Measurements from ENCODE around the gene FFAR1.

Gene FFAR1

GRCh38 chr19:35360880-35361420, 13.2 kb downstream of the FFAR1 start:
- DNase-seq (ENCODE audit: low read depth): no peak
- no peak overlapping the region for H3K4me3 ChIP-seq (ENCODE audit: low read length)
- no peak for TF ChIP-seq CTCF (IDR thresholded peaks at IDR 0.05; ENCODE audit: insufficient read depth, low read depth, low read length, missing control alignments)

GRCh38 chr19:35362261-35363000, 14.7 kb downstream of the FFAR1 start:
- TF ChIP-seq CTCF (IDR thresholded peaks at IDR 0.05; ENCODE audit: insufficient read depth, low read depth, low read length, missing control alignments): no peak
- DNase-seq (ENCODE audit: low read depth): no peak
- no peak overlapping the region for H3K4me3 ChIP-seq (ENCODE audit: low read length)

- DNase-seq (ENCODE audit: low read depth): no peak
- H3K4me3 ChIP-seq (ENCODE audit: low read length): no peak overlapping the region
- no peak for TF ChIP-seq CTCF (IDR thresholded peaks at IDR 0.05; ENCODE audit: insufficient read depth, low read depth, low read length, missing control alignments)
These were observed 15.4 kb downstream of the FFAR1 start for GRCh38 chr19:35363001-35363590.

- DNase-seq (ENCODE audit: low read depth): no peak
- no peak overlapping the region for H3K4me3 ChIP-seq (ENCODE audit: low read length)
- TF ChIP-seq CTCF (IDR thresholded peaks at IDR 0.05; ENCODE audit: insufficient read depth, low read depth, low read length, missing control alignments): no peak
These were observed 16.2 kb downstream of the FFAR1 start for GRCh38 chr19:35363711-35364425.

GRCh38 chr19:35365303-35365702, 17.6 kb downstream of the FFAR1 start:
- no peak overlapping the region for H3K4me3 ChIP-seq (ENCODE audit: low read length)
- no peak for TF ChIP-seq CTCF (IDR thresholded peaks at IDR 0.05; ENCODE audit: insufficient read depth, low read depth, low read length, missing control alignments)

GRCh38 chr19:35368378-35368777, 20.7 kb downstream of the FFAR1 start:
- DNase-seq (ENCODE audit: low read depth): no peak
- TF ChIP-seq CTCF (IDR thresholded peaks at IDR 0.05; ENCODE audit: insufficient read depth, low read depth, low read length, missing control alignments): no peak

More at GRCh38 chr19:35365303-35365702, 17.6 kb downstream of the FFAR1 start:
- DNase-seq (ENCODE audit: low read depth): no peak

More at GRCh38 chr19:35368378-35368777, 20.7 kb downstream of the FFAR1 start:
- no peak overlapping the region for H3K4me3 ChIP-seq (ENCODE audit: low read length)
